GM23338 (cell line): ENCODE measurements around the gene IL1RN. TPM values are rescaled to one million over a fixed set of nuclear protein-coding genes. Genes with fewer than 3 reads are reported as not detected.

Experiments used
- ATAC-seq: fragments of 200-7000 bp; cut with Tn5 transposase; 3 replicates; pipeline ENCODE4 v1.9.1; 2020
- DNase-seq: peaks from one replicate; pipeline ENCODE4 v3.0.0-alpha.2; 2015; ENCODE audit warnings: low spot score
- H2AFZ ChIP-seq: fragments of 200-600 bp; sonication (generic); 2 replicates; pipeline ENCODE4 v1.8.0; 2016; ENCODE audit warnings: antibody characterized with exemption, mild to moderate bottlenecking, moderate library complexity
- H3F3A ChIP-seq: fragments of 200-600 bp; sonication (generic); replicated peaks from 2 replicates; pipeline ENCODE4 v1.8.0; 2017; ENCODE audit warnings: antibody characterized with exemption, mixed run types, low read depth
- H3K27ac ChIP-seq: fragments of 200-600 bp; sonication (generic); 2 replicates; pipeline ENCODE4 v1.6.1; 2016; ENCODE audit warnings: low read depth
- H3K27me3 ChIP-seq: fragments of 200-600 bp; sonication (generic); 2 replicates; pipeline ENCODE4 v1.8.0; 2016; ENCODE audit warnings: mild to moderate bottlenecking, mixed run types, moderate library complexity; ENCODE audit not compliant: insufficient read depth
- H3K36me3 ChIP-seq: fragments of 200-600 bp; sonication (generic); 2 replicates; pipeline ENCODE4 v1.8.0; 2016; ENCODE audit warnings: mild to moderate bottlenecking; ENCODE audit not compliant: insufficient read depth
- H3K4me1 ChIP-seq: fragments of 200-600 bp; sonication (generic); 2 replicates; pipeline ENCODE4 v1.8.0; 2016; ENCODE audit warnings: mild to moderate bottlenecking, moderate library complexity; ENCODE audit not compliant: insufficient read depth
- H3K4me2 ChIP-seq: fragments of 200-600 bp; sonication (generic); 2 replicates; pipeline ENCODE4 v1.7.1; 2017; ENCODE audit warnings: mixed run types
- H3K4me3 ChIP-seq: fragments of 200-600 bp; sonication (generic); 2 replicates; pipeline ENCODE4 v1.6.1; 2016; ENCODE audit warnings: mixed run types
- H3K79me2 ChIP-seq: fragments of 200-600 bp; sonication (generic); replicated peaks from 2 replicates; pipeline ENCODE4 v1.8.0; 2017; ENCODE audit warnings: mild to moderate bottlenecking; ENCODE audit not compliant: insufficient read depth
- H3K9me2 ChIP-seq: fragments of 200-600 bp; sonication (generic); 2 replicates; pipeline ENCODE4 v1.8.0; 2017; ENCODE audit not compliant: insufficient read depth
- H4K20me1 ChIP-seq: fragments of 200-600 bp; sonication (generic); replicated peaks from 2 replicates; pipeline ENCODE4 v1.8.0; 2017; ENCODE audit warnings: mild to moderate bottlenecking; ENCODE audit not compliant: insufficient read depth
- H3K27ac Mint-ChIP-seq: 2 replicates; pipeline ENCODE4 v1.8.0; 2020; ENCODE audit warnings: inconsistent platforms, mild to moderate bottlenecking, moderate library complexity, mixed read lengths
- H3K27me3 Mint-ChIP-seq: 3 replicates; pipeline ENCODE4 v1.8.0; 2022; ENCODE audit warnings: low read depth, mild to moderate bottlenecking, moderate library complexity, mixed read lengths, inconsistent platforms; ENCODE audit not compliant: insufficient read depth, poor library complexity
- H3K36me3 Mint-ChIP-seq: 3 replicates; pipeline ENCODE4 v1.8.0; 2021; ENCODE audit warnings: low read depth, mild to moderate bottlenecking, inconsistent platforms, moderate library complexity, mixed read lengths
- H3K4me1 Mint-ChIP-seq: 3 replicates; pipeline ENCODE4 v1.8.0; 2020; ENCODE audit warnings: mild to moderate bottlenecking, inconsistent platforms, mixed read lengths
- H3K4me3 Mint-ChIP-seq: 3 replicates; pipeline ENCODE4 v1.8.0; 2021; ENCODE audit warnings: moderate library complexity, mild to moderate bottlenecking, inconsistent platforms, mixed read lengths
- H3K9me3 Mint-ChIP-seq: 3 replicates; pipeline ENCODE4 v1.8.0; 2020; ENCODE audit warnings: moderate library complexity, mild to moderate bottlenecking, inconsistent platforms, mixed read lengths
- CREB1 ChIP-seq: fragments of 250-450 bp; sonication (Bioruptor Pico); IDR thresholded peaks from 2 replicates; pipeline ENCODE4 v1.5.0; 2020; ENCODE audit warnings: low read depth, mild to moderate bottlenecking, moderate library complexity
- ETS1 ChIP-seq: IDR thresholded peaks from 2 replicates; pipeline ENCODE4 v1.6.1; 2016; ENCODE audit warnings: antibody characterized with exemption
- EZH2 ChIP-seq: fragments of 200-600 bp; sonication (generic); IDR thresholded peaks from one replicate; pipeline ENCODE4 v1.8.0; 2017; ENCODE audit warnings: antibody characterized with exemption, mild to moderate bottlenecking, low read depth; ENCODE audit not compliant: unreplicated experiment
- EZH2phosphoT487 ChIP-seq: fragments of 200-600 bp; sonication (generic); IDR thresholded peaks from one replicate; pipeline ENCODE4 v1.8.1; 2018; ENCODE audit warnings: antibody characterized with exemption; ENCODE audit not compliant: unreplicated experiment
- JUNB ChIP-seq: IDR thresholded peaks from one replicate; pipeline ENCODE4 v1.6.1; 2016; ENCODE audit warnings: antibody characterized with exemption; ENCODE audit not compliant: unreplicated experiment
- NANOG ChIP-seq: IDR thresholded peaks from 2 replicates; pipeline ENCODE4 v1.6.1; 2016; ENCODE audit warnings: antibody characterized with exemption, borderline replicate concordance
- POLR2AphosphoS5 ChIP-seq: IDR thresholded peaks from 2 replicates; pipeline ENCODE4 v1.6.1; 2016; ENCODE audit warnings: antibody characterized with exemption, low read depth
- REST ChIP-seq: IDR thresholded peaks from one replicate; pipeline ENCODE4 v1.6.1; 2018; ENCODE audit warnings: antibody characterized with exemption; ENCODE audit not compliant: unreplicated experiment
- STAT1 ChIP-seq: IDR thresholded peaks from one replicate; pipeline ENCODE4 v1.6.1; 2016; ENCODE audit warnings: antibody characterized with exemption; ENCODE audit not compliant: unreplicated experiment
- ZNF114 ChIP-seq: fragments of 250-450 bp; sonication (Bioruptor Pico); IDR thresholded peaks from 2 replicates; pipeline ENCODE4 v1.5.0; 2020; ENCODE audit warnings: mild to moderate bottlenecking, moderate library complexity
- ZNF331 ChIP-seq: fragments of 250-450 bp; sonication (Bioruptor Pico); IDR thresholded peaks from 2 replicates; pipeline ENCODE4 v1.5.0; 2020; ENCODE audit warnings: low read depth, mild to moderate bottlenecking, moderate library complexity
- polyA plus RNA-seq: library from polyadenylated mRNA; unstranded; fragments of >200 nt; fragmentation: Nextera tagmentation; extraction: Ambion mirVana; gene quantifications from 2 replicates; pipeline ENCODE4 v1.2.1, GENCODE V29; 2016
- total RNA-seq: library from RNA; depleted of rRNA; stranded (reverse); fragments of >200 nt; shearing (Covaris generic); gene quantifications from 2 replicates; pipeline ENCODE4 v1.2.3, GENCODE V29; 2014
- TF ChIP-seq, protein P1 (sequence below), 2 experiments: fragments of 200-600 bp in 1 of 2; sonication (generic) in 1 of 2; conservative IDR thresholded peaks; 2 replicates each; pipeline versions ENCODE4 v1.5.1 to v1.6.1; 2016 to 2017; ENCODE audit warnings: antibody characterized with exemption in 2 of 2, low read depth in 2 of 2, mild to moderate bottlenecking in 2 of 2, moderate library complexity in 1 of 2
- TF ChIP-seq, protein P2 (sequence below): fragments of 250-450 bp; sonication (Bioruptor Pico); IDR thresholded peaks from 2 replicates; pipeline ENCODE4 v1.5.0; 2020; ENCODE audit warnings: mild to moderate bottlenecking, moderate library complexity

The IL1RN gene
- total and polyA plus RNA-seq, 2 experiments from 2014 or later = not detected

- H3K9me2 ChIP-seq = no peaks in the 10 kb centered on the region
- peaks cover 8% of the 10 kb centered on the region for H3K4me1 ChIP-seq
- no peaks in the 10 kb centered on the region for H3K27me3 Mint-ChIP-seq
- no peaks in the 10 kb centered on the region for H3K27me3 ChIP-seq
- no peak overlapping the region for H2AFZ ChIP-seq
- no peak for DNase-seq
- H4K20me1 ChIP-seq = no peaks in the 10 kb centered on the region
- H3K4me3 Mint-ChIP-seq = no peak overlapping the region
- no peaks in the 10 kb centered on the region for H3K79me2 ChIP-seq
- no peaks in the 10 kb centered on the region for H3F3A ChIP-seq
- H3K9me3 Mint-ChIP-seq = no peaks in the 10 kb centered on the region
- no peak overlapping the region for H3K4me3 ChIP-seq
- no peak for ATAC-seq
- no peak overlapping the region for H3K4me2 ChIP-seq
- H3K4me1 Mint-ChIP-seq = peaks cover 4% of the 10 kb centered on the region; the same call in 2 of the 3 replicates
- no peak overlapping the region for H3K27ac ChIP-seq
- H3K36me3 ChIP-seq = no peaks in the 10 kb centered on the region
- TF ChIP-seq, protein P1, sequence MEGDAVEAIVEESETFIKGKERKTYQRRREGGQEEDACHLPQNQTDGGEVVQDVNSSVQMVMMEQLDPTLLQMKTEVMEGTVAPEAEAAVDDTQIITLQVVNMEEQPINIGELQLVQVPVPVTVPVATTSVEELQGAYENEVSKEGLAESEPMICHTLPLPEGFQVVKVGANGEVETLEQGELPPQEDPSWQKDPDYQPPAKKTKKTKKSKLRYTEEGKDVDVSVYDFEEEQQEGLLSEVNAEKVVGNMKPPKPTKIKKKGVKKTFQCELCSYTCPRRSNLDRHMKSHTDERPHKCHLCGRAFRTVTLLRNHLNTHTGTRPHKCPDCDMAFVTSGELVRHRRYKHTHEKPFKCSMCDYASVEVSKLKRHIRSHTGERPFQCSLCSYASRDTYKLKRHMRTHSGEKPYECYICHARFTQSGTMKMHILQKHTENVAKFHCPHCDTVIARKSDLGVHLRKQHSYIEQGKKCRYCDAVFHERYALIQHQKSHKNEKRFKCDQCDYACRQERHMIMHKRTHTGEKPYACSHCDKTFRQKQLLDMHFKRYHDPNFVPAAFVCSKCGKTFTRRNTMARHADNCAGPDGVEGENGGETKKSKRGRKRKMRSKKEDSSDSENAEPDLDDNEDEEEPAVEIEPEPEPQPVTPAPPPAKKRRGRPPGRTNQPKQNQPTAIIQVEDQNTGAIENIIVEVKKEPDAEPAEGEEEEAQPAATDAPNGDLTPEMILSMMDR (conservative IDR thresholded peaks at IDR 0.05; ENCODE audit: low read depth in 2 of 2) = no peak
- TF ChIP-seq REST (no peak), POLR2AphosphoS5 (no peak), EZH2 (no peak), ZNF331 (CRISPR knock-in tag) (no peak), CREB1 (CRISPR knock-in tag) (no peak), JUNB (no peak), NANOG (no peak), STAT1 (no peak), EZH2phosphoT487 (no peak), ETS1 (no peak), ZNF114 (CRISPR knock-in tag) (no peak)
- TF ChIP-seq, protein P2, sequence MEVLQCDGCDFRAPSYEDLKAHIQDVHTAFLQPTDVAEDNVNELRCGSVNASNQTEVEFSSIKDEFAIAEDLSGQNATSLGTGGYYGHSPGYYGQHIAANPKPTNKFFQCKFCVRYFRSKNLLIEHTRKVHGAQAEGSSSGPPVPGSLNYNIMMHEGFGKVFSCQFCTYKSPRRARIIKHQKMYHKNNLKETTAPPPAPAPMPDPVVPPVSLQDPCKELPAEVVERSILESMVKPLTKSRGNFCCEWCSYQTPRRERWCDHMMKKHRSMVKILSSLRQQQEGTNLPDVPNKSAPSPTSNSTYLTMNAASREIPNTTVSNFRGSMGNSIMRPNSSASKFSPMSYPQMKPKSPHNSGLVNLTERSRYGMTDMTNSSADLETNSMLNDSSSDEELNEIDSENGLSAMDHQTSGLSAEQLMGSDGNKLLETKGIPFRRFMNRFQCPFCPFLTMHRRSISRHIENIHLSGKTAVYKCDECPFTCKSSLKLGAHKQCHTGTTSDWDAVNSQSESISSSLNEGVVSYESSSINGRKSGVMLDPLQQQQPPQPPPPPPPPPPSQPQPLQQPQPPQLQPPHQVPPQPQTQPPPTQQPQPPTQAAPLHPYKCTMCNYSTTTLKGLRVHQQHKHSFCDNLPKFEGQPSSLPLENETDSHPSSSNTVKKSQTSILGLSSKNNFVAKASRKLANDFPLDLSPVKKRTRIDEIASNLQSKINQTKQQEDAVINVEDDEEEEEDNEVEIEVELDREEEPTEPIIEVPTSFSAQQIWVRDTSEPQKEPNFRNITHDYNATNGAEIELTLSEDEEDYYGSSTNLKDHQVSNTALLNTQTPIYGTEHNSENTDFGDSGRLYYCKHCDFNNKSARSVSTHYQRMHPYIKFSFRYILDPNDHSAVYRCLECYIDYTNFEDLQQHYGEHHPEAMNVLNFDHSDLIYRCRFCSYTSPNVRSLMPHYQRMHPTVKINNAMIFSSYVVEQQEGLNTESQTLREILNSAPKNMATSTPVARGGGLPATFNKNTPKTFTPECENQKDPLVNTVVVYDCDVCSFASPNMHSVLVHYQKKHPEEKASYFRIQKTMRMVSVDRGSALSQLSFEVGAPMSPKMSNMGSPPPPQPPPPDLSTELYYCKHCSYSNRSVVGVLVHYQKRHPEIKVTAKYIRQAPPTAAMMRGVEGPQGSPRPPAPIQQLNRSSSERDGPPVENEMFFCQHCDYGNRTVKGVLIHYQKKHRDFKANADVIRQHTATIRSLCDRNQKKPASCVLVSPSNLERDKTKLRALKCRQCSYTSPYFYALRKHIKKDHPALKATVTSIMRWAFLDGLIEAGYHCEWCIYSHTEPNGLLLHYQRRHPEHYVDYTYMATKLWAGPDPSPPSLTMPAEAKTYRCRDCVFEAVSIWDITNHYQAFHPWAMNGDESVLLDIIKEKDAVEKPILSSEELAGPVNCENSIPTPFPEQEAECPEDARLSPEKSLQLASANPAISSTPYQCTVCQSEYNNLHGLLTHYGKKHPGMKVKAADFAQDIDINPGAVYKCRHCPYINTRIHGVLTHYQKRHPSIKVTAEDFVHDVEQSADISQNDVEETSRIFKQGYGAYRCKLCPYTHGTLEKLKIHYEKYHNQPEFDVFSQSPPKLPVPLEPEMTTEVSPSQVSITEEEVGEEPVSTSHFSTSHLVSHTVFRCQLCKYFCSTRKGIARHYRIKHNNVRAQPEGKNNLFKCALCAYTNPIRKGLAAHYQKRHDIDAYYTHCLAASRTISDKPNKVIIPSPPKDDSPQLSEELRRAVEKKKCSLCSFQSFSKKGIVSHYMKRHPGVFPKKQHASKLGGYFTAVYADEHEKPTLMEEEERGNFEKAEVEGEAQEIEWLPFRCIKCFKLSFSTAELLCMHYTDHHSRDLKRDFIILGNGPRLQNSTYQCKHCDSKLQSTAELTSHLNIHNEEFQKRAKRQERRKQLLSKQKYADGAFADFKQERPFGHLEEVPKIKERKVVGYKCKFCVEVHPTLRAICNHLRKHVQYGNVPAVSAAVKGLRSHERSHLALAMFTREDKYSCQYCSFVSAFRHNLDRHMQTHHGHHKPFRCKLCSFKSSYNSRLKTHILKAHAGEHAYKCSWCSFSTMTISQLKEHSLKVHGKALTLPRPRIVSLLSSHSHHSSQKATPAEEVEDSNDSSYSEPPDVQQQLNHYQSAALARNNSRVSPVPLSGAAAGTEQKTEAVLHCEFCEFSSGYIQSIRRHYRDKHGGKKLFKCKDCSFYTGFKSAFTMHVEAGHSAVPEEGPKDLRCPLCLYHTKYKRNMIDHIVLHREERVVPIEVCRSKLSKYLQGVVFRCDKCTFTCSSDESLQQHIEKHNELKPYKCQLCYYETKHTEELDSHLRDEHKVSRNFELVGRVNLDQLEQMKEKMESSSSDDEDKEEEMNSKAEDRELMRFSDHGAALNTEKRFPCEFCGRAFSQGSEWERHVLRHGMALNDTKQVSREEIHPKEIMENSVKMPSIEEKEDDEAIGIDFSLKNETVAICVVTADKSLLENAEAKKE (CRISPR knock-in tag) = no peak
- no peak overlapping the region for H3K27ac Mint-ChIP-seq
- no peaks in the 10 kb centered on the region for H3K36me3 Mint-ChIP-seq
Measured at GRCh38 chr2:113083296-113083695, 44.1 kb upstream of the IL1RN start.
